ENCODE measurements around the gene CRHR1.

DNA sequence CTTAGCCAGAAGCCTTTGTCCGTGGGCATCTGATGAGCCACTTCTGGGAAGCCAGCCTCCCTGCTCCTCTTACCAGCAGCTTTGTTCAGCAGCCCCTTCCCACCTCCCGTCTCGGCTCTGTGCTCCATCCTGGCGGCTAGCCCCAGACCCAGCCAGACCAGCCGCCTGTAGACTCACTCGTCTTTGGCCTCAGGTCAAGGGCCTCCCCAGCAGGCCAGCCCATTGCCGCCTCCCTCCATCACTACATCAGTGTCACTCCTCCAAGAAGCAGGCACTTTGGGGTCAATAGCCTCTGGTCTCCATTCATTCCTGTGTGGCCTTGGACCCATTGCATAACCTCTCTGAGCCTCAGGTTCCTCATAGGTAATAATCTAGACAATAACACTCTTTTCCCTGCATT lies 20.9 kb upstream of the CRHR1 start:
- TF ChIP-seq, protein P1, sequence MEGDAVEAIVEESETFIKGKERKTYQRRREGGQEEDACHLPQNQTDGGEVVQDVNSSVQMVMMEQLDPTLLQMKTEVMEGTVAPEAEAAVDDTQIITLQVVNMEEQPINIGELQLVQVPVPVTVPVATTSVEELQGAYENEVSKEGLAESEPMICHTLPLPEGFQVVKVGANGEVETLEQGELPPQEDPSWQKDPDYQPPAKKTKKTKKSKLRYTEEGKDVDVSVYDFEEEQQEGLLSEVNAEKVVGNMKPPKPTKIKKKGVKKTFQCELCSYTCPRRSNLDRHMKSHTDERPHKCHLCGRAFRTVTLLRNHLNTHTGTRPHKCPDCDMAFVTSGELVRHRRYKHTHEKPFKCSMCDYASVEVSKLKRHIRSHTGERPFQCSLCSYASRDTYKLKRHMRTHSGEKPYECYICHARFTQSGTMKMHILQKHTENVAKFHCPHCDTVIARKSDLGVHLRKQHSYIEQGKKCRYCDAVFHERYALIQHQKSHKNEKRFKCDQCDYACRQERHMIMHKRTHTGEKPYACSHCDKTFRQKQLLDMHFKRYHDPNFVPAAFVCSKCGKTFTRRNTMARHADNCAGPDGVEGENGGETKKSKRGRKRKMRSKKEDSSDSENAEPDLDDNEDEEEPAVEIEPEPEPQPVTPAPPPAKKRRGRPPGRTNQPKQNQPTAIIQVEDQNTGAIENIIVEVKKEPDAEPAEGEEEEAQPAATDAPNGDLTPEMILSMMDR (IDR thresholded peaks at IDR 0.05), result no peak
- TF ChIP-seq POLR2AphosphoS2 (conservative IDR thresholded peaks at IDR 0.05; ENCODE audit: low read length) (no peak), POLR2A (IDR thresholded peaks at IDR 0.05; ENCODE audit: low read length) (no peak), NFE2L2 (conservative IDR thresholded peaks at IDR 0.05; ENCODE audit: low read length) (no peak), RFX5 (IDR thresholded peaks at IDR 0.05) (no peak), FOSL2 (IDR thresholded peaks at IDR 0.05) (no peak), FOSL2 (CRISPR knock-in tag; IDR thresholded peaks at IDR 0.05) (no peak)
- TF ChIP-seq, protein P2, sequence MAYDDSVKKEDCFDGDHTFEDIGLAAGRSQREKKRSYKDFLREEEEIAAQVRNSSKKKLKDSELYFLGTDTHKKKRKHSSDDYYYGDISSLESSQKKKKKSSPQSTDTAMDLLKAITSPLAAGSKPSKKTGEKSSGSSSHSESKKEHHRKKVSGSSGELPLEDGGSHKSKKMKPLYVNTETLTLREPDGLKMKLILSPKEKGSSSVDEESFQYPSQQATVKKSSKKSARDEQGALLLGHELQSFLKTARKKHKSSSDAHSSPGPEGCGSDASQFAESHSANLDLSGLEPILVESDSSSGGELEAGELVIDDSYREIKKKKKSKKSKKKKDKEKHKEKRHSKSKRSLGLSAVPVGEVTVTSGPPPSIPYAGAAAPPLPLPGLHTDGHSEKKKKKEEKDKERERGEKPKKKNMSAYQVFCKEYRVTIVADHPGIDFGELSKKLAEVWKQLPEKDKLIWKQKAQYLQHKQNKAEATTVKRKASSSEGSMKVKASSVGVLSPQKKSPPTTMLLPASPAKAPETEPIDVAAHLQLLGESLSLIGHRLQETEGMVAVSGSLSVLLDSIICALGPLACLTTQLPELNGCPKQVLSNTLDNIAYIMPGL (CRISPR knock-in tag; IDR thresholded peaks at IDR 0.05; ENCODE audit: borderline replicate concordance), result no peak
- TF ChIP-seq, protein P3, sequence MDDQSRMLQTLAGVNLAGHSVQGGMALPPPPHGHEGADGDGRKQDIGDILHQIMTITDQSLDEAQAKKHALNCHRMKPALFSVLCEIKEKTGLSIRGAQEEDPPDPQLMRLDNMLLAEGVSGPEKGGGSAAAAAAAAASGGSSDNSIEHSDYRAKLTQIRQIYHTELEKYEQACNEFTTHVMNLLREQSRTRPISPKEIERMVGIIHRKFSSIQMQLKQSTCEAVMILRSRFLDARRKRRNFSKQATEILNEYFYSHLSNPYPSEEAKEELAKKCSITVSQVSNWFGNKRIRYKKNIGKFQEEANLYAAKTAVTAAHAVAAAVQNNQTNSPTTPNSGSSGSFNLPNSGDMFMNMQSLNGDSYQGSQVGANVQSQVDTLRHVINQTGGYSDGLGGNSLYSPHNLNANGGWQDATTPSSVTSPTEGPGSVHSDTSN (IDR thresholded peaks at IDR 0.05), result no peak
- TF ChIP-seq, protein P4, sequence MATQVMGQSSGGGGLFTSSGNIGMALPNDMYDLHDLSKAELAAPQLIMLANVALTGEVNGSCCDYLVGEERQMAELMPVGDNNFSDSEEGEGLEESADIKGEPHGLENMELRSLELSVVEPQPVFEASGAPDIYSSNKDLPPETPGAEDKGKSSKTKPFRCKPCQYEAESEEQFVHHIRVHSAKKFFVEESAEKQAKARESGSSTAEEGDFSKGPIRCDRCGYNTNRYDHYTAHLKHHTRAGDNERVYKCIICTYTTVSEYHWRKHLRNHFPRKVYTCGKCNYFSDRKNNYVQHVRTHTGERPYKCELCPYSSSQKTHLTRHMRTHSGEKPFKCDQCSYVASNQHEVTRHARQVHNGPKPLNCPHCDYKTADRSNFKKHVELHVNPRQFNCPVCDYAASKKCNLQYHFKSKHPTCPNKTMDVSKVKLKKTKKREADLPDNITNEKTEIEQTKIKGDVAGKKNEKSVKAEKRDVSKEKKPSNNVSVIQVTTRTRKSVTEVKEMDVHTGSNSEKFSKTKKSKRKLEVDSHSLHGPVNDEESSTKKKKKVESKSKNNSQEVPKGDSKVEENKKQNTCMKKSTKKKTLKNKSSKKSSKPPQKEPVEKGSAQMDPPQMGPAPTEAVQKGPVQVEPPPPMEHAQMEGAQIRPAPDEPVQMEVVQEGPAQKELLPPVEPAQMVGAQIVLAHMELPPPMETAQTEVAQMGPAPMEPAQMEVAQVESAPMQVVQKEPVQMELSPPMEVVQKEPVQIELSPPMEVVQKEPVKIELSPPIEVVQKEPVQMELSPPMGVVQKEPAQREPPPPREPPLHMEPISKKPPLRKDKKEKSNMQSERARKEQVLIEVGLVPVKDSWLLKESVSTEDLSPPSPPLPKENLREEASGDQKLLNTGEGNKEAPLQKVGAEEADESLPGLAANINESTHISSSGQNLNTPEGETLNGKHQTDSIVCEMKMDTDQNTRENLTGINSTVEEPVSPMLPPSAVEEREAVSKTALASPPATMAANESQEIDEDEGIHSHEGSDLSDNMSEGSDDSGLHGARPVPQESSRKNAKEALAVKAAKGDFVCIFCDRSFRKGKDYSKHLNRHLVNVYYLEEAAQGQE (IDR thresholded peaks at IDR 0.05), result no peak
